ENCODE measurements around the gene TRPV5.

TRPV5 gene

GRCh38 chr7:142940966-142941535 is 7.5 kb upstream of the TRPV5 start:
- no peak for DNase-seq (ENCODE audit: low read depth)

GRCh38 chr7:142939226-142939910 is 5.8 kb upstream of the TRPV5 start, which contains the start of gene LLCFC1:
Gene LLCFC1 (plus strand): TSS chr7:142939484. CDS start chr7:142939622, 138 bp downstream.
- no peak for DNase-seq (ENCODE audit: low read depth)

- no peak for DNase-seq (ENCODE audit: low read depth)
Observed at GRCh38 chr7:142938611-142939010, 5.1 kb upstream of the TRPV5 start.

- no peak for DNase-seq (ENCODE audit: low read depth)
Observed at GRCh38 chr7:142935941-142936565, 2.5 kb upstream of the TRPV5 start.

GRCh38 chr7:142934056-142934455 is 510 bp upstream of the TRPV5 start:
- no peak for DNase-seq (ENCODE audit: low read depth)

GRCh38 chr7:142933092-142933475 is 462 bp downstream of the TRPV5 start:
- no peak for DNase-seq (ENCODE audit: low read depth)

- DNase-seq (ENCODE audit: low read depth), result no peak
Observed at GRCh38 chr7:142932386-142933091, 1.0 kb downstream of the TRPV5 start.

- no peak for DNase-seq (ENCODE audit: low read depth)
Observed at GRCh38 chr7:142930126-142930730, 3.3 kb downstream of the TRPV5 start.

GRCh38 chr7:142927949-142928348 is 5.6 kb downstream of the TRPV5 start:
- DNase-seq (ENCODE audit: low read depth), result no peak

GRCh38 chr7:142927085-142927745 is 6.3 kb downstream of the TRPV5 start:
- DNase-seq (ENCODE audit: low read depth), result no peak

- DNase-seq (ENCODE audit: low read depth), result no peak
Observed at GRCh38 chr7:142925413-142925812, 8.1 kb downstream of the TRPV5 start.

- DNase-seq (ENCODE audit: low read depth), result no peak
Observed at GRCh38 chr7:142923391-142923790, 10.2 kb downstream of the TRPV5 start.

GRCh38 chr7:142919656-142920055 is 13.9 kb downstream of the TRPV5 start:
- DNase-seq (ENCODE audit: low read depth), result no peak

- DNase-seq (ENCODE audit: low read depth), result no peak
Observed at GRCh38 chr7:142918901-142919300, 14.6 kb downstream of the TRPV5 start.

- no peak for DNase-seq (ENCODE audit: low read depth)
Observed at GRCh38 chr7:142917447-142917846, 16.1 kb downstream of the TRPV5 start.

- no peak for DNase-seq (ENCODE audit: low read depth)
Observed at GRCh38 chr7:142916508-142916907, 17.0 kb downstream of the TRPV5 start.

- DNase-seq (ENCODE audit: low read depth), result no peak
Observed at GRCh38 chr7:142915315-142915714, 18.2 kb downstream of the TRPV5 start.

- no peak for DNase-seq (ENCODE audit: low read depth)
Observed at GRCh38 chr7:142914121-142914520, 19.4 kb downstream of the TRPV5 start.

GRCh38 chr7:142913566-142913965 is 20.0 kb downstream of the TRPV5 start:
- no peak for DNase-seq (ENCODE audit: low read depth)

GRCh38 chr7:142913051-142913450 is 20.5 kb downstream of the TRPV5 start:
- DNase-seq (ENCODE audit: low read depth), result no peak

- DNase-seq (ENCODE audit: low read depth), result no peak
Observed at GRCh38 chr7:142910481-142910880, 23.1 kb downstream of the TRPV5 start.

GRCh38 chr7:142910031-142910433 is 23.5 kb downstream of the TRPV5 start:
- DNase-seq (ENCODE audit: low read depth), result no peak

Data from activated T-cell treated with anti-CD3 and anti-CD28 coated beads for 24 hours (primary cell).